Fibroblast of the aortic adventitia (primary cell): ENCODE data around the gene FAM114A2. TPM values are rescaled to one million over a fixed set of nuclear protein-coding genes. Genes with fewer than 3 reads are reported as not detected.

Experiments
- DNase-seq: peaks from one replicate; pipeline ENCODE4 v3.0.0-alpha.2; 2010; ENCODE audit warnings: low read depth
- H3K4me3 ChIP-seq: 2 replicates; pipeline ENCODE4 v1.5.1; 2011; ENCODE audit warnings: low read depth, mild to moderate bottlenecking, control low read depth, low read length, moderate library complexity
- total RNA-seq: library from RNA; depleted of rRNA; stranded (reverse); fragments of >200 nt; gene quantifications from 2 replicates; pipeline ENCODE4 v1.2.3, GENCODE V29; 2012; ENCODE audit warnings: low replicate concordance
- TF ChIP-seq, protein P1 (sequence below): IDR thresholded peaks from 2 replicates; pipeline ENCODE4 v1.5.1; 2011; ENCODE audit warnings: mild to moderate bottlenecking, low read length, control low read depth, inconsistent platforms; ENCODE audit not compliant: insufficient read depth

FAM114A2 gene
- total RNA-seq, 1 donor: 34.7 TPM

DNA sequence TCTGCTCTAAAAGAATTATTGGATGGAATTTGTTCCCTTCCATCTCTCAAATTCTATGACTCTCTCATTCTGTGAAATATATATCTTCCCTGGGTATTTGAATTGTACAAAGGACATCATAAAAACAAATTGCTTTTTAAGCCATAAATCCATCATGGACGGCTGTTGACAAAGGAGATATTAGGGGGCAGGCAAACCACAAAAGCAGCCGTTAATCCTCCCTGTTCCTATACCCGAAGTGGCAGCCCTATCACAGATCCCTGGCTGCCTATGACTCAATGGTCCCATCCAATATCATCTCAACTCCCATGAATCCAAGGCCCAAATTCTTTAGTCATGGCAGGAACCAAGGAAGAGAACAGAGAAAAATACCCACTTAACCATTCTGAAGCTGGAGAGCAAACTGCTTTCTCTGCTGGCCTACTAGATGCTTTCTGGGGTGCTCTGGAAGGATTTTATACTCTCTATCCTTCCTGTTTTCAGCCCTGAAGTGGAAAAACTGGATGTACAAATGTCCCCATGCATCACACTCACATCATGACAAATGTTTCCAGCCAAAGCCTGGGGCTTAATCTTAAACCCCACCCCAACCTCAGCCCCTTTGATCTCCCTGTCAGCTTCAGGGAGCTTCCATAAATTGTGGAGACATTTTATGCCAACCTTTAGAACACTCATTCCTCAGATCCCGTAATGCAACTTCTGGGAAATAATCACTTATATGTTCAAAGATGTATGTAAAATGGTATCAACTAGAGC is 59.5 kb downstream of the FAM114A2 start:
- TF ChIP-seq, protein P1, sequence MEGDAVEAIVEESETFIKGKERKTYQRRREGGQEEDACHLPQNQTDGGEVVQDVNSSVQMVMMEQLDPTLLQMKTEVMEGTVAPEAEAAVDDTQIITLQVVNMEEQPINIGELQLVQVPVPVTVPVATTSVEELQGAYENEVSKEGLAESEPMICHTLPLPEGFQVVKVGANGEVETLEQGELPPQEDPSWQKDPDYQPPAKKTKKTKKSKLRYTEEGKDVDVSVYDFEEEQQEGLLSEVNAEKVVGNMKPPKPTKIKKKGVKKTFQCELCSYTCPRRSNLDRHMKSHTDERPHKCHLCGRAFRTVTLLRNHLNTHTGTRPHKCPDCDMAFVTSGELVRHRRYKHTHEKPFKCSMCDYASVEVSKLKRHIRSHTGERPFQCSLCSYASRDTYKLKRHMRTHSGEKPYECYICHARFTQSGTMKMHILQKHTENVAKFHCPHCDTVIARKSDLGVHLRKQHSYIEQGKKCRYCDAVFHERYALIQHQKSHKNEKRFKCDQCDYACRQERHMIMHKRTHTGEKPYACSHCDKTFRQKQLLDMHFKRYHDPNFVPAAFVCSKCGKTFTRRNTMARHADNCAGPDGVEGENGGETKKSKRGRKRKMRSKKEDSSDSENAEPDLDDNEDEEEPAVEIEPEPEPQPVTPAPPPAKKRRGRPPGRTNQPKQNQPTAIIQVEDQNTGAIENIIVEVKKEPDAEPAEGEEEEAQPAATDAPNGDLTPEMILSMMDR: no peak
- no peak overlapping the region for H3K4me3 ChIP-seq
- no peak for DNase-seq

DNA sequence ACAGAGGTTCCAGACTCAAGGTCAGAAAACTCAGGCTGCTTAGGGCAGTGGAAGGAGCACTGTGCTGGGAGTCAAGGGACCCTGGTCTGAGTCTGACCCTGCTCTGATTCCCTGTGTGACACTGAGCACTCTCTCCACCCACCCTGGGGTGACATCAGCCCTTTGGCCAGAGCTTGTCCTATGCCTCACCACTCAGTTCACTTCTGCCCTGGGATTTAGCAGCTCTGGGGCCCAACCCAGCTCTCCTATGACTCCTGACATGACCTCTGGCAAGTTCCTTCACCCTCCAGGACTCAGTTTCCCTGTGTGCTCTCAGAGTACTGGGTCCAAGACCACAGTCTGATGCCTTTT is 63.9 kb downstream of the FAM114A2 start:
- DNase-seq: no peak
- TF ChIP-seq, protein P1: no peak
- H3K4me3 ChIP-seq: no peak overlapping the region

DNA sequence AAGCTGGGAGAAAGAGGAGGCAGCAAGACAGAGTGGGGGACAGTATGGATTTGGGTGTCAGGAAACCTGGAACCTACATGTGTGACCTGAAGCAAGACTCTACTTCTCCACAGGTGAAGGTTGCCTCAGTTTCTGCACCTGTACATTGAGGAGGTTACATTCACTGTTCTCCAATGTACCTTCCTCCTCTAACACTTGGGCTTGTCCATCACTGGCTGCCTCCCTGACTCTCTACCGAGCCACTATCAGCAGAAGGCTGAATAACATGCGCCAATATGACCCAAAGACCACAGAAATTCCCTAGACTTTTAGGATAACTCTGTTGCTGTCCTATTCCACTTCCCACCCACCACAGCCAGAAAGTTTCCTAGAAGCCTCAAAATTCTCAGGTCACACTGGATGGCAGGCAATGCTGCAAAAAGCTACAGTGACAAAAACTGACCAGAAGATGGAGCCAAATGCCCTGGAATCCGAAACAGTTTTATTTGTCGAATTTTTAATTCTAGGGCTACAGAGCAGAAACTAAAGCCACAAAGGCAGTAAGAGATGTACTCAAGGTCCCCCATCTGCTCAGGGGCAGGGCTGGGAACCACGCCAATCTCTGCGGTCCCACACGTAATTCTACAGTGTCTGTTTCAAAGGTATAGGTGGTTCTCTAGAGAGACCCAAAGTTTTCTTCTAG is 64.4 kb downstream of the FAM114A2 start:
- TF ChIP-seq, protein P1: peak; percentile 77
- peak; percentile 69 for DNase-seq
- H3K4me3 ChIP-seq: no peak overlapping the region

DNA sequence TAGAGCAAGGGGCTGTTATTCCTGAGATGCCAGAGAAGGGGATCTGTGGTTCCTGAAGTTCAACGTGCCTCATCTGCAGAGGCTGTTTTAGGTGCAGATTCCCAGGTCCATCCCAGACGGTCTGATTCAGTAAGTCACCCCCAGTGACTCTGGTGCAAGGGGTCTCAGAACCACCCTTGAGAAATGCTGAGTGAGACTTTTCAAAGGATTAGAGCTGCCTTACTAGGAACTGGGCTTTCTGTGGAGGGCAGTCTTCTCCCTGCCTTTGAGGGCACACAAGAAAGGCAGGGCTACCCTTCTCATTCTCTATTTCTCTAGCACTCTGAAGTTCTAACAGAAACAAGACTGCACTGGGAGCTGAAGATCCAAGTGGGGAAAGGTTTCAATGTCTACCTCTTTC is 66.5 kb downstream of the FAM114A2 start:
- TF ChIP-seq, protein P1: no peak
- DNase-seq: no peak
- H3K4me3 ChIP-seq: no peak overlapping the region

DNA sequence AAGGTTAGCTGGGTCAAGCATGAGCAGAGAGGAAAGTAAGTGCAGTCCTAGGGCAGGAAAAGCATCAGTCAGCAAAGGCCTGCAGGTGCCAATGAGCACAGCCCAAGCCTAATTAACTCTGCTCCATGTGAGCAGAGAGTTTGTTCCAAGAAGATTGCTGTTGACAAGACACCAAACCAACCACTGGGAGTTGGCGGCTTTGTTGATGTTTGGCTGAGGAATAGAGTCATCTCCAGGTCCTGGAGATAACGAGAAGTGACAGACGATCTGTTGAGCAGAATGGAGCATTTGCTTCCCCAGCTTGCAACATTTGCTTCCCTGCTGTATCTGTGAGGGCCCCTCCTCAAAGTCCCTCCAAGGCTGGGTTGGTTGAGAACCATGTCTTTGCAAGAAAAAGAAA is 68.2 kb downstream of the FAM114A2 start:
- no peak overlapping the region for H3K4me3 ChIP-seq
- no peak for DNase-seq
- TF ChIP-seq, protein P1: no peak

DNA sequence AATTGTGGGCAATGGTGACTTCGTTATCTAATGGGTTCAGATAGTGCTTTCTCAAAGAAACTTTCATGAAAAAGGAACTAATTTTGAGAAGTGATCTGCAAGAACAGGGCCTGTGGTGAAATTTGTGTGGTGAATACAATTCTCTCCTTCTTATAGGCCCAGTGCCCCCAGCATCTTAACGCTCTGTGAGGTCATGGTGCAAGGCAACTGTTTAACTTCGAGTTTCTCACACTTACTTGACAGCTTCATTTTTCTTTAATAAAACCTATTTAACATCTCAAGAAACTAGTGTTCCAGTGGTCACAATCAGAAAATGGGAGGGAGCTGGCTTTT is 69.2 kb downstream of the FAM114A2 start:
- no peak for DNase-seq
- no peak overlapping the region for H3K4me3 ChIP-seq
- TF ChIP-seq, protein P1: no peak
